GM19467 (cell line): ENCODE data around the gene KDM7A.
"Not testable (repeated sequence)": the region's sequence is repeated elsewhere in the genome, so short reads cannot be mapped to it uniquely, and the experiment has no call there.

Experiments used
- ATAC-seq: cut with Tn5 transposase; IDR thresholded peaks from one replicate; pipeline ENCODE4 v1.9.1; 2021; ENCODE audit warnings: mild to moderate bottlenecking, moderate library complexity; ENCODE audit not compliant: unreplicated experiment

The KDM7A gene

GRCh38 chr7:140201393-140201792, 24.6 kb upstream of the KDM7A start:
- no peak for ATAC-seq

- no peak for ATAC-seq
Observed at GRCh38 chr7:140200061-140200989, 23.5 kb upstream of the KDM7A start.

DNA sequence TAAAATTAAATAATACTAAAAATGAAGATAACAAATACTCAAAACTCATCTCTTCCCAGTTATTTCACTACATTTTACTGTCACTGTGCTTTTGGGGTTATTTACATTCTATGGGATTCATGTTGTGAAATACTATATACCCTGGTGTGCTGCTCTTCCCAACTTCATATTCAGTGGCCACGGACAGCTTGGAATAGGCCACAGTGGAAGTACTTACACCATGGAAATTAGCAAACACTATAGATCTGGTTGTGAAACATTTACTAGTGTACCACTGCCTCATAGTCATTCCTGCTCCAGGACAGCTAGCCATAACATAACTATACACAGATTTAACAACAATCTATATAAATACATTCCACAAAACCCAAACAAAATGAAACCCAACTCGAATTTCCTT, 21.2 kb upstream of the KDM7A start:
- ATAC-seq = no peak

DNA sequence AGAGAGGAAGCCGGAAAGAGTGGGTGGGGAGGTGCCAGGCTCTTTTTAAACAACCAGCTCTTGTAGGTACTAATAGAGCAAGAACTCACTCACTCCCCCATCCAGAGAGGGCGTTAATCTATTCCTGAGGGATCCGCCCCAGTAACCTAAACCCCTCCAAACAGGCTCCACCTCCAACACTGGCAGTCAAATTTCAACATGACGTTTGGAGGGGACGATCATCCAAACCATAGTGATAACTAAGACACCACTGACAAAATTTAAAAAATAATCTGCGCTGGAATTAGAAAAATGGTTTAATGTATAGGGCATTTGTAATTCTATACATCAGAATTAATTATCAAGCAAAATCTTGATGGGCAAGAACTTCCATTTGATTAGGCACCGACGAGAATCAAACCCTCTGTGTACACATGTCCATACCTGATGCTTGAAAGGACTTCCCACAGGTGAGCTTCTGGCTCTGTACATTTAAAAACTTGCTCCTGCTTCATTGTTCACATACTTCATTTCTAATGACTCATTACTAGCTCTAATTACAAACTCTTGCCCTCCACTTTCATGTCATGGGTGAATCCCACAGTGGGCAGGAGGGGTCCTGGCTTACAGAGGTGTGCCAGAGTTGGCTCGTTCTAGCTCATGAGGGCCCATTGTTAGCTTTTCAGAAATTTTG, 20.6 kb upstream of the KDM7A start:
- ATAC-seq = no peak

GRCh38 chr7:140196361-140197217, 19.8 kb upstream of the KDM7A start:
- no peak for ATAC-seq

DNA sequence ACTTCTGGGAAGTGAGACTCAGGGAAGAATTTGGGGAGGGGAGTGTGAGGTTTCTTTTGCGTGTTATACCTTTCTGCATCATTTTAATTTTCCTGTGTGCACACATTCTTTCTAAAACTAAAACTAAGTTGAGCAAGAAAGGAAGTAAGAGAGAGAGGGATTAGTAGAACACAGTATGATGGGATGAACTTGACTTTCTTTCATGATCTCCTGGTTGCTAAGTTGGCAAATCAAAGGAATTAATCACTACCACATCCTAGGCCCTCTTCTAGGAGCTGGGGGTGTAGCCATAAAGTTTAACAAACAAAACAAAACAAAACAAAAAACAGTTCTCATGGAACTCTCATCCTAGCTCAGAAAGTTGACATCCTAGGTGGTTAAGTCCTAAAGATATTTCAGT, 19.1 kb upstream of the KDM7A start:
- ATAC-seq = no peak

DNA sequence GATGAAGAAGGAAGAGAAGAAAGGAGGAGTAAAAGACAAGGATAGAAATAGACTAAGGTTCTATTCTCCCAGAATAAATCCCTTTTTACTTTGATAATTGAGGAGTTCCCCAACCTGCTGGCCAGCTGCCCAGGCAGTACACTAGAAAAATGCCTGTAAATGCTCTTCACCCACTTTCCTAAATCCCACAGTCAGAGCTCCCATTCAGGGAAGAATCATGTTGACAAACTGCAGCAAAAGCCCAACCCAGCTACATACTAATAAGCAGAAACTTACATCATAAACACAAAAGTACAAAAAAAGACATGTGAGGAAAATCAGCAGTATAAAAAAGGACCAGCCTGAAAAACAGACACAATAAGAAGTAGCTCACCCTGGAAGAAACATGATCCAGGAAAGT, 15.8 kb upstream of the KDM7A start:
- no peak for ATAC-seq

GRCh38 chr7:140192176-140192575, 15.4 kb upstream of the KDM7A start:
- no peak for ATAC-seq

DNA sequence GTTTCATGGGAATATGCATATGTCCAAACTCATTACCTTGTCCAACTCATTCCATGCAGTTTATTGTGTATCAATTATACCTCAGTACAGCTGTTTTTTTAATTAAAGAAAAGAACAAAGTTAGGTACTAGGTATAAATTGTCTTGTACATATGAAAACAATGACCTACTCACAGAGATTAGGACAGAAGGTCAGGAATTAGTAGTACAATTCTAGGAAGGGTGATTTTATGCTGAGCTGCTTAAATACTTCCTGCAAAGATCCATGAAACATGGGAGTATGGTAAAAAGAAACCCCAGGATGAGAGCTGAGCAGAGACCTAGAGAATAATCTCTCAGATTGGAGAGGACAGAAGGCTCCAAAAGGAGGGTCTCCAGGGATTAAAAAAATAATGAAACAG, 13.8 kb upstream of the KDM7A start:
- ATAC-seq = no peak

GRCh38 chr7:140189917-140190316, 13.1 kb upstream of the KDM7A start:
- no peak for ATAC-seq

- ATAC-seq = no peak
Observed at GRCh38 chr7:140182917-140183316, 6.1 kb upstream of the KDM7A start.

DNA sequence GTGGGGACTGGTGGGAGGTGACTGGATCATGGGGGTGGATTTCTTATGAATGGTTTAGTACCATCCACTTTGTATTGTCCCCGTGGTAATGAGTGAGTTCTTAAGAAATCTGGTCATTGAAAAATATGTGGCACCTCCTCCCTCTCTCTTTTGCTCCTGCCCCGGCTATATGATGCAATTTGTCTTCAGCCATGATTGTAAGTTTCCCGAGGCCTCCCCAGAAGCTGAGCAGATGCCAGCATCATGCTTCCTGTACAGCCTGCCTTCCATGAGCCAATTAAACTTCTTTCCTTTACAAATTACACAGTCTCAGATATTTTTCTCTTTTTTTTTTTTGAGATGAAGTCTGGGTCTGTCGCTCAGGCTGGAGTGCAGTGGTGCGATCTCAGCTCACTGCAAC, 2.6 kb upstream of the KDM7A start:
- no peak for ATAC-seq

- ATAC-seq = peak; percentile 5
Observed at GRCh38 chr7:140176122-140176701, 571 bp downstream of the KDM7A start.

GRCh38 chr7:140175221-140176121, 1.3 kb downstream of the KDM7A start:
- ATAC-seq = peak; percentile 41

DNA sequence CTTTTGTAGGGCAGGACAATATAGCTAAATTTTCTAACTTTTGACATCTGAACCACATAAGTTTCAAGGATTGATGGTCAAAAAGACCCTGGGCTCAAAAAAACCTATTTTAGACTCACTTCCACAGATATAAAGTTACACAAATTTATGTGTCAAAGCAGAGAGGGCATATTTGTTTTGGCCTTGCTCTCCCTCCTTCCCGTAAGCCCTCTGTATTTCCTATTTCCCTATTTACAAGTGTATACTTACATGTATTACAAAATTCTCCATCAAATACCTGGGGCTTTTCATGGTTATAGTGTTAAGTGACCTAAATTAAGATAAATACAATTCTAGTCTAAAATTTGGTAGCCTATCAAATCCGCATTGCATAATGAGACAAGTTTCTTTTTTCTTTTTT, 2.6 kb downstream of the KDM7A start:
- ATAC-seq = no peak

- ATAC-seq = no peak
Observed at GRCh38 chr7:140170375-140170774, 6.4 kb downstream of the KDM7A start.

DNA sequence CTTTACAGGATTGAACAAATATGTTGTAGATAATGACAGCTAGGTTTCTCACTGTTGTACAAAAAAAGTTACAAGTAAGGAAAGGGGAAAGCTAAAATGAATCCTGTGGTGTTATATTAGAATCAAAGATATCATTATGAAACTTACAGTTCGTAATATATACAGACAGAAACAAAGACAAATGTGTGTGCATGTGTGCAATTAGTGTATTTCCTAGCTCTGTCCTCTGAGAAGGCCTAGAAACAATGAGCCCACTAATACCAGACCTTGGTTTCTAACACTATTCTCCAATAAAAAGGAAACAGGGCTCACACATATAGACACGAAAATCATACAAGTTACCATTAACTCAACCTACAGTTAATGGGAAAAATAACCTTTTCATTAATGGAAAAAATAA, 8.0 kb downstream of the KDM7A start:
- no peak for ATAC-seq

- no peak for ATAC-seq
Observed at GRCh38 chr7:140165422-140165821, 11.4 kb downstream of the KDM7A start.

- ATAC-seq = not testable (repeated sequence)
Observed at GRCh38 chr7:140162081-140162480, 14.7 kb downstream of the KDM7A start.

DNA sequence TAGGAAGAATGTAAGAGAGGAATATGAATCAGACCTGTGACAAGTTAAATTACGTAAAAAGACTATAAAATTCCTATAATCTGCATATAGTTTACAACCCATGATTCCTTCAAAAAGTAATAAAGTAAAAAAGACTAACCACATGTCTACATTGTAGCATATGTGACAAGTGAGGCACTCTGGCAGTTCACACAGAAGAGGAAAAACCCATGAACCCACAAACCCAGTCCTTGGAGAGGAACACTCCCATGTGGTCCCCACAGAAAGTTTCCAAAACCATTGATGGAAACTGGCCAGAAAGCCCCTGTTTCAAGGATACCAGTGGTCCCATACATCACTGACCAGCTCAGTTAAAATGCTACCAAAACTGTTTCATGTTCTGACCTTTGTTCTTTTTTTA, 15.7 kb downstream of the KDM7A start:
- ATAC-seq = no peak
